PC-3 (cell line): ENCODE results near the gene WDR82.

Experiments used
- EZH2phosphoT487 ChIP-seq: fragments of 300-600 bp; sonication (generic); IDR thresholded peaks from 2 replicates; pipeline ENCODE4 v1.6.1; 2018; ENCODE audit warnings: mild to moderate bottlenecking, antibody characterized with exemption, low read length, borderline replicate concordance
- TF ChIP-seq, protein P1 (sequence below): fragments of 300-600 bp; sonication (generic); conservative IDR thresholded peaks from 2 replicates; pipeline ENCODE4 v1.5.1; 2017; ENCODE audit warnings: antibody characterized with exemption, low read depth, mild to moderate bottlenecking, low read length

- TF ChIP-seq EZH2phosphoT487 = no peak
- TF ChIP-seq, protein P1, sequence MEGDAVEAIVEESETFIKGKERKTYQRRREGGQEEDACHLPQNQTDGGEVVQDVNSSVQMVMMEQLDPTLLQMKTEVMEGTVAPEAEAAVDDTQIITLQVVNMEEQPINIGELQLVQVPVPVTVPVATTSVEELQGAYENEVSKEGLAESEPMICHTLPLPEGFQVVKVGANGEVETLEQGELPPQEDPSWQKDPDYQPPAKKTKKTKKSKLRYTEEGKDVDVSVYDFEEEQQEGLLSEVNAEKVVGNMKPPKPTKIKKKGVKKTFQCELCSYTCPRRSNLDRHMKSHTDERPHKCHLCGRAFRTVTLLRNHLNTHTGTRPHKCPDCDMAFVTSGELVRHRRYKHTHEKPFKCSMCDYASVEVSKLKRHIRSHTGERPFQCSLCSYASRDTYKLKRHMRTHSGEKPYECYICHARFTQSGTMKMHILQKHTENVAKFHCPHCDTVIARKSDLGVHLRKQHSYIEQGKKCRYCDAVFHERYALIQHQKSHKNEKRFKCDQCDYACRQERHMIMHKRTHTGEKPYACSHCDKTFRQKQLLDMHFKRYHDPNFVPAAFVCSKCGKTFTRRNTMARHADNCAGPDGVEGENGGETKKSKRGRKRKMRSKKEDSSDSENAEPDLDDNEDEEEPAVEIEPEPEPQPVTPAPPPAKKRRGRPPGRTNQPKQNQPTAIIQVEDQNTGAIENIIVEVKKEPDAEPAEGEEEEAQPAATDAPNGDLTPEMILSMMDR = no peak
These were observed 8.7 kb downstream of the WDR82 start for GRCh38 chr3:52269776-52270175.
